GM12865 (cell line): Measurements from ENCODE around the gene VARS2.

Experiments used
- DNase-seq: peaks from one replicate; pipeline ENCODE4 v3.0.0; 2010; ENCODE audit warnings: low read depth
- H3K4me3 ChIP-seq: 2 replicates; pipeline ENCODE4 v1.5.1; 2011; ENCODE audit warnings: mild to moderate bottlenecking, low read depth, low read length, control low read depth
- CTCF ChIP-seq: IDR thresholded peaks from 2 replicates; pipeline ENCODE4 v1.5.1; 2011; ENCODE audit warnings: low read length, control low read depth, low read depth, inconsistent platforms; ENCODE audit not compliant: insufficient read depth; ENCODE audit errors: missing control alignments

The VARS2 gene

GRCh38 chr6:30935018-30935417 is 21.0 kb downstream of the VARS2 start:
- H3K4me3 ChIP-seq: no peak overlapping the region
- DNase-seq: no peak
- TF ChIP-seq CTCF: no peak

GRCh38 chr6:30937265-30937664 is 23.2 kb downstream of the VARS2 start:
- no peak for DNase-seq
- no peak for TF ChIP-seq CTCF

GRCh38 chr6:30938730-30939129 is 24.7 kb downstream of the VARS2 start:
- no peak for TF ChIP-seq CTCF

More at GRCh38 chr6:30937265-30937664, 23.2 kb downstream of the VARS2 start:
- H3K4me3 ChIP-seq: no peak overlapping the region

GRCh38 chr6:30939473-30939872 is 25.4 kb downstream of the VARS2 start:
- DNase-seq: no peak
- no peak for TF ChIP-seq CTCF
- no peak overlapping the region for H3K4me3 ChIP-seq

More at GRCh38 chr6:30938730-30939129, 24.7 kb downstream of the VARS2 start:
- H3K4me3 ChIP-seq: no peak overlapping the region
- DNase-seq: no peak

GRCh38 chr6:30940361-30940986 is 26.4 kb downstream of the VARS2 start, which contains the start of gene MUCL3:
MUCL3 (plus strand) TSS chr6:30940973; CDS start chr6:30941000, 27 bp downstream.
- no peak within 1 kb of the TSS for H3K4me3 ChIP-seq
- no peak for DNase-seq
- no peak for TF ChIP-seq CTCF

GRCh38 chr6:30942338-30943060 is 28.5 kb downstream of the VARS2 start:
- DNase-seq: no peak
- no peak overlapping the region for H3K4me3 ChIP-seq
- TF ChIP-seq CTCF: no peak
